HT-29 (cell line): ENCODE results near the gene ZER1. TPM values are rescaled to one million over a fixed set of nuclear protein-coding genes. Genes with fewer than 3 reads are reported as not detected.
"Not testable (repeated sequence)": the region's sequence is repeated elsewhere in the genome, so short reads cannot be mapped to it uniquely, and the experiment has no call there.

ENCODE experiments used
- DNase-seq: peaks from one replicate; pipeline ENCODE4 v3.0.0-alpha.2; 2015; ENCODE audit warnings: low spot score
- total RNA-seq: library from RNA; depleted of rRNA; stranded (reverse); fragments of >200 nt; shearing (Covaris generic); gene quantifications from 2 replicates; pipeline ENCODE4 v1.2.3, GENCODE V29; 2014; rRNA removed

Gene ZER1
- 17.2 and 18.5 TPM in 2 replicates for total RNA-seq

- peak; percentile 90 for DNase-seq
Measured at GRCh38 chr9:128771745-128772519, at the start of gene ZER1. TSS of gene ZER1 (minus strand) at chr9:128771927. CDS start at chr9:128755565, 16,362 bp downstream.

DNA sequence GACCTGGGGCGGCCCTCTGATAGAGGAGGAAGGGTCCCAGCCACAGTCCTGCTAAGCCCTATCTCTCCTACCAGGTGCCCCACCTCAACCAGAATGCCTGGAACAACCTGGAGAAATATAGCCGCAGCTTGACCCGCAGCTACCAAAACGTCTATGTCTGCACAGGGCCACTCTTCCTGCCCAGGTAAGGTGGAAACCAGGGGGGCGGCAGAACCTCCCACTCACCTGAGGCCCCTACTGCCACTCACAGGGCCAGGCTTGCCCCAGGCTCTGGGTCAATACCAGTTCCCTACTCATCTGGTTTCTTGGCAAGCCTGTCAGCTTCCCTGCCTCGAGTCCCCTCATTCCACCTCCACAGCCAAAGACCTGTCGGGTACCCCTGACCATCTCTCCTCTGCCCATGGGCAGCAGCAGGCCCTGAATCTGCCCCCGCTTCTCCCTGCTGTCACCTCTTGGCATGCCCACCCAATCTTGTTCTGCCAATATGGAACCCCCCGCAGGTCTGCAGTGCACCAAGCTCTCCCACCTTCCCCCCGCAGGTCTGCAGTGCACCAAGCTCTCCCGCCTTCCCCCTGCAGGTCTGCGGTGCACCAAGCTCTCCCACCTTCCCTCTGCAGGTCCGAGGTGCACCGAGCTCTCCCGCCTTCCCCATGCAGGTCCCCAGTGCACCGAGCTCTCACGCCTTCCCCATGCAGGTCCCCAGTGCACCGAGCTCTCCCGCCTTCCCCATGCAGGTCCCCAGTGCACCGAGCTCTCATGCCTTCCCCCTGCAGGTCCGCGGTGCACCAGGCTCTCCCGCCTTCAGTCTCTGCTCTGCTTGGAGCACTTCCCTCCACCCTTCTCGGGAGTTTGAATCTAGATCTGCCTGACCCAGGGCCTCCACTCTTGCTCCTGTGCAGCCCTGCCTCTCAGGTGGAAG lies 49.2 kb upstream of the ZER1 start:
- DNase-seq = no peak

DNA sequence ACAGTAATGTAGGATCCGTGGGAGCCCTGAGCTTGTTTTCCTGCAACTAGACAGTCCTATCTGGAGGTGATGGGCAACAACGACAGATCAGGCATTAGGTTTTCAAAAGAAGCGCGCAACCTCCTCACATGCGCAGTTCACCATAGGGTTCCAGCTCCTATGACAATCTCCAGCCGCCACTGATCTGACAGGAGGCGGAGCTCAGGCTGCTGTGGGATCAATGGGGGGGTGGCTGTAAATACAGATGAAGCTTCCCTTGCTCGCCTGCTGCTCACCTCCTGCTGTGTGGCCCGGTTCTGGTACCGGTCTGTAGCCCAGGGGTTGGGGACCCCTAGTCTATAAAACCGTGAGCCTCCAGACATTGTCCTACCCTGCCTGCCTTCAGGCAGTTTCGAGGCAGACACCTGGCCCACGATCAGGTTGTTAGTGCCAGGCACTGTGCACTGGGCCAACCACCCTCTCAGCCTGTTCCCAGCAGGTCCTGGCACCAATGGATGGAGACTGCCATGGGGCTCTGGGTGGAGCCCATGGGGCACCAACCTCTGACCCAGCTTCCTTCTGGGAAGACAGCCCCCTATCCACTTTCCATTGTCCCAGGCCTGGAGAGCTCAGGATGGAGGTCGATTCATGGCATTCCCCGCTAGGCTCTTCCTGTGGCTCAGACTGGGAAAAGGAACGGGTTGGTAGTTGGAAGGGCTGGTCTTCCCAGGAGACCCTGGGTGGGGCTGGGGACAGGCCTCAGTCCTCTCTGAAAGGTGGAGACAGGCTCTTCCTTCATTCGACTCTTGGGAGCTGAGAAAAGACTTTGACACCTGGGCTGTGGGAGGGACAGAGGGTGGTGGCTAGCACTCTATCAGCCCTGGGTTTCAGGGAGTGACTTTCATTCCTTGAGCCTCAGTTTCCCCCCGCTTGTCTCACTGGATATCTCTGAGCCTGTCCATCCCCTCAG lies 48.3 kb upstream of the ZER1 start:
- peak; percentile 62 for DNase-seq

DNA sequence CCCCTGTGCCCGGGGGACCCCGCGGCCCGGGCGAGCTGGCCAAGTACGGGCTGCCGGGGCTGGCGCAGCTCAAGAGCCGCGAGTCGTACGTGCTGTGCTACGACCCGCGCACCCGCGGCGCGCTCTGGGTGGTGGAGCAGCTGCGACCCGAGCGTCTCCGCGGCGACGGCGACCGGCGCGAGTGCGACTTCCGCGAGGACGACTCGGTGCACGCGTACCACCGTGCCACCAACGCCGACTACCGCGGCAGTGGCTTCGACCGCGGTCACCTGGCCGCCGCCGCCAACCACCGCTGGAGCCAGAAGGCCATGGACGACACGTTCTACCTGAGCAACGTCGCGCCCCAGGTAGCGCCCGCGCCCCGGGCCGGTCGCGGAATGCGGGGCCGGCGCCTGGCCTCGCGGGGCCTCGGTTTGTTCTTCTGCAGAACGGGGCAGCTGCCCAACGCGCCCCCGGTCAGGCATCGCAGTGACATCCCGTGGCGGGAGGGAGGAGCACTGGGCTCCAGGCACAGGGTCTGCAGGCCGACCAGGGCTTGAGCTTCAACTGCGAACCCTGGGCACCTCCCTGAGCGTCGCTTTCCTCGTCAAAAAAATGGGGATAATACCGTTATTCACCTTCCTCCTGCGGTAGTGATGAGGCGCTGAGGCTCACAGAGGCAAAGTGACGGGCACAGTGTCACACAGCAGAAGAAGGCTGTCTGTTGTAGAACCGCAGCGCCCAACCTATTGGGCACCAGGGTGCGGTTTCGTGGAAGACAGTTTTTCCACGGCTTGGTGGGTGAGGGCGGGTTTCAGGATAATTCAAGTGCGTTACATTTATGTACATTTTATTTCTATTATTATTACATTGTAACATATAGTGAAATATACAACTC lies 47.4 kb upstream of the ZER1 start:
- DNase-seq = peak; percentile 38

- DNase-seq = peak; percentile 98
Measured at GRCh38 chr9:128818099-128818838, 46.5 kb upstream of the ZER1 start, which contains the start of gene ENDOG. TSS of gene ENDOG (plus strand) at chr9:128818500. CDS start at chr9:128818685, 185 bp downstream.

GRCh38 chr9:128810873-128811272 lies 39.1 kb upstream of the ZER1 start:
- DNase-seq = no peak

- no peak for DNase-seq
Measured at GRCh38 chr9:128809831-128810230, 38.1 kb upstream of the ZER1 start.

DNA sequence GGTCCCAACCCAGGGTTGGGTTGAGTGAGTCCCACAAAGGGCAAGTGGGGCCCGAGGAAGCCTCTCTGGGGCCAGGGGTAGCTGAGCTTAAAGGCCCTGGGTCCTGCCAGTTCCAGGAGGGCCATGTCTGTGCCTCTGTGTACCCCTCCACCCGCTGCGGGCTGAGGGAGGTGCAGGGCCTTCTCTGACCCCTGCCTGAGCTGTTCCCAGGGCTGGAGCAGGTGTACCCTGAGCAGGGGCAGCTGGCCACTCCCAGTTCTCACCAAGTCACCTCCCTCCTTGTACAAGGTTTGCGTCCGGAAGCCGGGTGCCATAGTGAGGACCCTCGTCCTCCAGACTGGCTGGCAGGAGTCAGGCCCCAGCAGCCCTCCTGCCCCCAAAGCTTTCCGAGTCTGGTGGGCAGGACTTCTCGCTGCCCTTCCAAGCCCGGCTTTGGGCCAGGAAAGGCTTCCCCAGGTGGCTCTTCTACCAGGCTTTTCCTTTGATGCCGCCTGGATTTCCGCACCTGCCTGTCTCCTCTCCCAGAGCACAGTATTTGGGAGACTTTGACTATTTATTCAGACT lies 37.4 kb upstream of the ZER1 start:
- DNase-seq = no peak

DNA sequence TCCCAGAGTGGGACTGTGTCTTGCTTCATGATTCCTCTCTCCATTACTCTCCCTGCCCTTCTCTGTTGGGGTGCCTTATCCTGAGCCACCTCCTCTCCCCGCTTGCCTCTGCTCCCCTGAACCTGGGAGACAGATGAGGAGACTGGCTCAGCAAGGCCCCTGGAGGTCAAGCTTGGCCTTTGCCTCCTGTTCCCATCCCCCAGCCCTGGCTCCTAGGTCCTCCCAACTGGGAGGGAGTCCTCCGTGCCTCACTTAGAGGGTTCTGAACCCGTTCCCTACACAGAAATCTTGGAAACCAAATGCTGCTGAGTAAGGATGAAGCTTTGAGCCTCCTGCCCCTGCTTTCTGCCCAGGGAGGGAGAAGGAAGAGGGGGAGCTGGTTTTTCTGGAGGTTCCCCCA lies 36.8 kb upstream of the ZER1 start:
- no peak for DNase-seq

DNA sequence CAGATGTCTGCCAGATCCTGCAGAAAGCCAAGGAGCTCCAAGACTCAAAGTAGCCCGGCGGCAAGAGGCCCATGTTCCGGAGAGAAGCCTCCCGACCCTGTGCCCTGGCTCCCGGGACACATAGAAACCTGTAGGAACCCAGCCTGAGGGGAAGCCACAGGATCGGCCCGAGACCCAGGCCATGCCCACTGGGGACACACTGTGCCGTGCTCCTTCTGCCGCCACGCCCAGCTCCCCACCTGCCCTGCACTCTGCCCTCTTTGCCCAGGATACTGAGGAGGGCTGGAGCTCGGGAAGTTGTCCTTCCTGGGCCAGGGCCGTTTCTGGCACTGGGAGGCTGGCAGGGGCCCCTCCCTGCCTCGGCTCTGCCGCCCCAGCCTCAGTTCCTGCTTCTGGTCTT lies 36.1 kb upstream of the ZER1 start:
- DNase-seq = no peak

GRCh38 chr9:128805661-128806060 lies 33.9 kb upstream of the ZER1 start:
- no peak for DNase-seq

DNA sequence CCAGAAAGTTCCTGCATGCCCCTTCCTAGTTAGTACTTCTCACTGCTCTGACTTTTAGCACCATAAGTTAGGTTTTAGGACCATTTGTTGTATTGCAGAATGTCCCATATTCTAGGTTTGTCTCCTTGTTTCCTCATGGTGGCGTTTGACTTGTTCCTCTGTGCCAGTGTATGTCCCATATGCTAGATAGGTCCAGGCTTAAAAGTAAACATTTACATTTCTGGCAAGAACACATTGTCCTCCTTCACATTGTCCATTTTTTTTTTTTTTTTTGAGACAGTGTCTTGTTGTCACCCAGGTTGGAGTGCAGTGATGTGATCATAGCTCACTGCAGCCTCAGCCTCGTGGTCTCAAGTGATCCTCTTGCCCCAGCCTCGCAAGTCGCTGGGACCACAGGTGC lies 30.8 kb upstream of the ZER1 start:
- DNase-seq = no peak

DNA sequence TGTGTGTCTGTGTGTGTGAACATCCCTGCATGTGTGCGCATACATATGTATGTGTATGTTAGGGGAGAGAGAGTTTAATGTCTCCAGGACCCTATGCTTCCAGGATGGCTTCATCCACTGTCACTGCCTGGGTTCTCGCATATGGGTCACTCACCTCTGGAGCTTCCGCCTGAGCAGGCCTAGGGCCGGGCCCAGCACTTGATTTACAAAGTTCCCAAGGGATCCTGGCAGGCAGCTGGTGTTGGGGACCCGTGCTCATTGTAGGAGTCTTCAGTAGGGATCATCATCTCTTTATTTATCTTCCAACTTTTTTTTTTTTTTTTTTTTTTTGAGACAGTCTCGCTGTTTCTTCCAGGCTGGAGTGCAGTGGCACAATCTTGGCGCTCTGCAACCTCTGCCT lies 28.3 kb upstream of the ZER1 start:
- DNase-seq = no peak

DNA sequence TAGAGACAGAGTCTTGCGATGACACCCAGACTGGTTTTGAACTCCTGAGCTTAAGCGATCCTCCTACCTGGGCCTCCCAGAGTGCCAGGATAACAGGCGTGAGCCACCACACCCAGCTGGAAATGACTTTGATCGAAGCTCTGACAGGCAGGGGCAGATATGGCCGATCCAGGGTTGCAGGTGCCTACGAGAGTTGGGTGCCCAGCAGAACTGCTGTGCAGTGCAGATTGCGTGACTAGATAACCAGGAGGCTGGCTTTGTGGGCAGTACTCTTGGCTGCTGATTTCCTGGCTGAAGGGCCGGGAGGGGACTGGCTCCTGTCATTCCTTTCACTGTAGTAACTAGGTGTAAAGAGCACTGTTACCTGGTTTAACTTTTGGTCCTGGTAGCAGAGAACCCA lies 27.2 kb upstream of the ZER1 start:
- no peak for DNase-seq

DNA sequence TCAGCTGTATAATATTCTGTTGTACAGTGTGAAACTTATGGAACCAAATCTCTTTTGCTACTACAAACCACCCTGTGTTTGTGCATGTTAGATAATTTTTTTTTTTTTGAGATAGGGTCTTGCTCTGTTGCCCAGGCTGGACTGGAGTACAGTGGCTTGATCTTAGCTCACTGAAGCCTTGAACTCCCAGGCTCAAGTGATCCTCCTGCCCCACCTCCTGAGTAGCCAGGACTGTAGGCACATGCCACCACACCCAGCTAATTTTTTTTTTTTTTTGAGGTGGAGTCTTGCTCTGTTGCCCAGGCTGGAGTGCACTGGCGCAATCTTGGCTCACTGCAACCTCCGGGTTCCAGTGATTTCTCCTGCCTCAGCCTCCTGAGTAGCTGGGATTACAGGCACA lies 23.2 kb upstream of the ZER1 start:
- DNase-seq = not testable (repeated sequence)

- DNase-seq = no peak
Measured at GRCh38 chr9:128792978-128793686, 21.4 kb upstream of the ZER1 start.

GRCh38 chr9:128792134-128792533 lies 20.4 kb upstream of the ZER1 start:
- no peak for DNase-seq

GRCh38 chr9:128790536-128790935 lies 18.8 kb upstream of the ZER1 start:
- no peak for DNase-seq

- DNase-seq = no peak
Measured at GRCh38 chr9:128788445-128788844, 16.7 kb upstream of the ZER1 start.
